Mucosa of rectum (tissue), 2 donors: ENCODE measurements around the gene ALOX5AP.

Source experiments
- H3K27ac ChIP-seq, 2 donors: one replicate each; pipeline ENCODE4 v1.7.0; 2013; ENCODE audit warnings: inconsistent platforms in 2 of 2, low read depth in 2 of 2, low read length in 2 of 2
- H3K27me3 ChIP-seq, 2 donors: one replicate each; pipeline ENCODE4 v1.7.0; 2013; ENCODE audit warnings: low read length in 2 of 2; ENCODE audit not compliant: control insufficient read depth in 2 of 2, insufficient read depth in 2 of 2
- H3K36me3 ChIP-seq, 2 donors: one replicate each; pipeline ENCODE4 v1.7.0; 2013; ENCODE audit warnings: low read length in 2 of 2; ENCODE audit not compliant: control insufficient read depth in 2 of 2, insufficient read depth in 2 of 2
- H3K4me1 ChIP-seq, 2 donors: one replicate each; pipeline ENCODE4 v1.7.0; 2013; ENCODE audit warnings: low read length in 2 of 2, mild to moderate bottlenecking in 1 of 2; ENCODE audit not compliant: control insufficient read depth in 2 of 2, insufficient read depth in 2 of 2
- H3K4me3 ChIP-seq, 2 donors: one replicate each; pipeline ENCODE4 v1.7.0; 2013; ENCODE audit warnings: low read length in 2 of 2
- H3K9ac ChIP-seq, 2 donors: one replicate each; pipeline ENCODE4 v1.7.0; 2013; ENCODE audit warnings: low read length in 2 of 2, low read depth in 1 of 2, mild to moderate bottlenecking in 1 of 2
- H3K9me3 ChIP-seq, 2 donors: one replicate each; pipeline ENCODE4 v1.7.0; 2013; ENCODE audit warnings: low read length in 2 of 2; ENCODE audit not compliant: control insufficient read depth in 2 of 2
- donor health status: healthy.
- donor health status: Normal muscosa, but diverticular disease.

The ALOX5AP gene

GRCh38 chr13:30757026-30757742 is 21.8 kb downstream of the ALOX5AP start:
- H3K36me3 ChIP-seq: no peaks in the 10 kb centered on the region
- no peak overlapping the region for H3K4me3 ChIP-seq
- no peaks in the 10 kb centered on the region for H3K27me3 ChIP-seq
- H3K27ac ChIP-seq: no peak overlapping the region
- H3K4me1 ChIP-seq: peaks cover 0 to 2% of the 10 kb centered on the region in 2 donors
- H3K9ac ChIP-seq: no peak overlapping the region
- H3K9me3 ChIP-seq: no peaks in the 10 kb centered on the region

GRCh38 chr13:30759748-30760147 is 24.4 kb downstream of the ALOX5AP start:
- Histone ChIP-seq H3K27ac (no peak overlapping the region), H3K9me3 (no peaks in the 10 kb centered on the region), H3K27me3 (no peaks in the 10 kb centered on the region), H3K9ac (no peak overlapping the region), H3K4me1 (no peaks in the 10 kb centered on the region), H3K36me3 (no peaks in the 10 kb centered on the region), H3K4me3 (no peak overlapping the region)

GRCh38 chr13:30762643-30763042 is 27.3 kb downstream of the ALOX5AP start:
- Histone ChIP-seq H3K4me3 (no peak overlapping the region), H3K27me3 (no peaks in the 10 kb centered on the region)

GRCh38 chr13:30763786-30764413 is 28.6 kb downstream of the ALOX5AP start:
- peaks cover 0 to 11% of the 10 kb centered on the region in 2 donors for H3K4me1 ChIP-seq

More at GRCh38 chr13:30762643-30763042, 27.3 kb downstream of the ALOX5AP start:
- H3K27ac ChIP-seq: no peak overlapping the region
- H3K9ac ChIP-seq: no peak overlapping the region
- no peaks in the 10 kb centered on the region for H3K9me3 ChIP-seq
- H3K36me3 ChIP-seq: no peaks in the 10 kb centered on the region
- peaks cover 0 to 11% of the 10 kb centered on the region in 2 donors for H3K4me1 ChIP-seq

GRCh38 chr13:30766231-30766630 is 30.9 kb downstream of the ALOX5AP start:
- H3K36me3 ChIP-seq: no peaks in the 10 kb centered on the region
- no peaks in the 10 kb centered on the region for H3K9me3 ChIP-seq
- no peaks in the 10 kb centered on the region for H3K27me3 ChIP-seq
- no peak overlapping the region for H3K27ac ChIP-seq
- peaks cover 0 to 11% of the 10 kb centered on the region in 2 donors for H3K4me1 ChIP-seq
- H3K4me3 ChIP-seq: no peak overlapping the region
- no peak overlapping the region for H3K9ac ChIP-seq

More at GRCh38 chr13:30763786-30764413, 28.6 kb downstream of the ALOX5AP start:
- Histone ChIP-seq H3K27me3 (no peaks in the 10 kb centered on the region), H3K9me3 (no peaks in the 10 kb centered on the region), H3K4me3 (no peak overlapping the region), H3K36me3 (no peaks in the 10 kb centered on the region), H3K27ac (no peak overlapping the region), H3K9ac (no peak overlapping the region)

GRCh38 chr13:30770929-30771328 is 35.6 kb downstream of the ALOX5AP start:
- Histone ChIP-seq H3K27me3 (no peaks in the 10 kb centered on the region), H3K4me1 (peaks cover 0 to 11% of the 10 kb centered on the region in 2 donors), H3K36me3 (no peaks in the 10 kb centered on the region), H3K4me3 (no peak overlapping the region), H3K9me3 (no peaks in the 10 kb centered on the region), H3K27ac (no peak overlapping the region), H3K9ac (no peak overlapping the region)

GRCh38 chr13:30773561-30773960 is 38.2 kb downstream of the ALOX5AP start:
- H3K27me3 ChIP-seq: no peaks in the 10 kb centered on the region

GRCh38 chr13:30774214-30774730 is 38.9 kb downstream of the ALOX5AP start:
- no peak overlapping the region for H3K4me3 ChIP-seq
- H3K9ac ChIP-seq: no peak overlapping the region
- no peaks in the 10 kb centered on the region for H3K9me3 ChIP-seq
- no peak overlapping the region for H3K27ac ChIP-seq
- H3K4me1 ChIP-seq: no peaks in the 10 kb centered on the region
- H3K27me3 ChIP-seq: no peaks in the 10 kb centered on the region
- H3K36me3 ChIP-seq: no peaks in the 10 kb centered on the region

More at GRCh38 chr13:30773561-30773960, 38.2 kb downstream of the ALOX5AP start:
- Histone ChIP-seq H3K27ac (no peak overlapping the region), H3K4me3 (no peak overlapping the region), H3K9ac (no peak overlapping the region), H3K4me1 (no peaks in the 10 kb centered on the region), H3K9me3 (no peaks in the 10 kb centered on the region), H3K36me3 (no peaks in the 10 kb centered on the region)

- no peaks in the 10 kb centered on the region for H3K9me3 ChIP-seq
Observed at GRCh38 chr13:30776661-30777060, 41.3 kb downstream of the ALOX5AP start.

GRCh38 chr13:30779016-30779415 is 43.7 kb downstream of the ALOX5AP start:
- peaks cover 0 to 4% of the 10 kb centered on the region in 2 donors for H3K4me1 ChIP-seq
- no peak overlapping the region for H3K9ac ChIP-seq
- no peaks in the 10 kb centered on the region for H3K9me3 ChIP-seq
- no peaks in the 10 kb centered on the region for H3K27me3 ChIP-seq
- no peak overlapping the region for H3K27ac ChIP-seq
- H3K36me3 ChIP-seq: no peaks in the 10 kb centered on the region
- no peak overlapping the region for H3K4me3 ChIP-seq

More at GRCh38 chr13:30776661-30777060, 41.3 kb downstream of the ALOX5AP start:
- H3K9ac ChIP-seq: no peak overlapping the region
- H3K4me1 ChIP-seq: peaks cover 0 to 4% of the 10 kb centered on the region in 2 donors
- no peak overlapping the region for H3K27ac ChIP-seq
- H3K4me3 ChIP-seq: no peak overlapping the region
- H3K27me3 ChIP-seq: no peaks in the 10 kb centered on the region
- H3K36me3 ChIP-seq: no peaks in the 10 kb centered on the region
